D721Med (cell line): Measurements from ENCODE around the gene NDUFC2.
"Not testable (repeated sequence)": the region's sequence is repeated elsewhere in the genome, so short reads cannot be mapped to it uniquely, and the experiment has no call there.

Source experiments
- DNase-seq: peaks from one replicate; pipeline ENCODE4 v3.0.0; 2011; ENCODE audit warnings: low spot score; ENCODE audit not compliant: insufficient read length
- FAIRE-seq: peaks from 2 replicates; lab custom pipeline; 2011; peaks lifted over from hg19 to GRCh38; lab: Jason Lieb, UNC
- TF ChIP-seq, protein P1 (sequence below): IDR thresholded peaks from 2 replicates; pipeline ENCODE4 v1.5.1; 2012; ENCODE audit warnings: mild to moderate bottlenecking, control low read depth; ENCODE audit not compliant: insufficient read depth; ENCODE audit errors: missing control alignments

NDUFC2 gene

DNA sequence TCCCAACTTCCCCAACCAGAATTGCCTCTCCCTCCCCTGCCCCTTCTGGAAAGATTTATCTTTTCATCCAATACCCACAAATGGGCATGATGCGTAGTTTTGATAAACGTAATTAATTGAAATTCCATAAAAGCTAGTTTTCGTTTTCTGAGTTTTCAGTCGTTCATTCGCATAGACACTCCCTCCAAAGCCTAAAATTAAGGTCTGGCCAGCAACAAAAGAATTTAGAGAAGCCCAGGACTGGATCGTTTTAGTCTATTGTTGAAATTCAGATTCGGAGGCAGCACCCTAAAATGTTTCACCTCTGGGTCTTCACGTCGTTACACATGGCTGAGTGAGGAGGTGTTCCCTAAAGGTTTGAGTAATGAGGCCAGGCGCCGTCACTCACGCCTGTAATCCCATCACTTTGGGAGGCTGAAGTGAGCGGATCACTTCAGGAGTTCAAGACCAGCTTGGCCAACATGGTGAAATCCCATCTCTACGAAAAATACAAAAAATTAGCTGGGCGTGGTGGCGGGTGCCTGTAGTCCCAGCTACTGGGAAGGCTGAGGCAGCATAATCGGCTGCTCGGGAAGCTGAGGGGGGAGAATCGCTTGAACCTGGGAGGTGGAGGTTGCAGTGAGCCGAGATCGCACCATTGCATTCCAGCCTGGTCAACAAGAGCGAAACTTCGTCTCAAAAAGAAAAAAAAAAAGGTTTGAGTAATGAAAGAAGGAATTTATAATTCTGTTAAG, 589 bp upstream of the NDUFC2 start:
- FAIRE-seq (no peak), DNase-seq (no peak)

DNA sequence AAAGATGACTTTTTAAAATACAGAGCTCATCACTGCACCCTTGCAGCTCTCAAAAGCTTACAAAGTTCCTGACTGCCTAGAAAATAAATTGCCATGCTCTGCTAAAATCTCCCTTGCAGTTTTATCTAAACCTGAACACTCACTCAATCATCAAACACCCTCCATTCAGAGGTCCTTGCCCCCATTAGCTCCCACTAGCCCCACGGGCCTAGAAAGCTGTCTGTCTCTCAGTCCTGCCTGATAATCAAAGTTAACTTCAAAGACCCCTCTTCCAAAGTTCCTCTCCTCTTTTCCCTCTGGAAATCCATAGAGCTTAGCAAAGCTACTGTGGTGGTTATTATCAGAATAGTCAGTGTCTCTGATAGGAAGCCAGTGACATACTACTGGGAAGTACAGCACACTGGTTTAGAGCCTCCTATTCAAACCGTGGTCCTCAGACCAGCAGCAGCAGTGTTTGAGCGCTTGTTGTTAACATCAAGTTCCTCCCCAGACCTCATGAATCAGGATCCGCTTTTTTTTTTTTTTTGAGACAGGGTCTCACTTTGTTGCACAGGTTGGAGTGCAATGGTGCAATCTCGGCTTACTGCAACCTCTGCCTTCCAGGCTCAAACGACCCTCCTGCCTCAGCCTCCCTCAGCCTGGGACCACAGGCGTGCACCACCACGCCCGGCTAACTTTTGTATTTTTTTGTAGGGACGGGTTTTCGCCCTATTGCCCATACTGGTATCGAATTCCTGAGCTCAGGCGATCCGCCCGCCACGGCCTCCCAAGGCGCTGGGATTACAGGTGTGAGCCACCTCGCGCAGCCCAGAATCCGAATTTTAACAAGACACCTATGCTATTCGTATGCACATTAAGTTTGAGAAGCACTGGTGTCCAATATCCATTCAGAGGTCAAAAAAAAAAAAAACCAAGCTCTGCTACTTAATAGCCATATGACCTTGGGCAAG, 1.2 kb downstream of the NDUFC2 start:
- FAIRE-seq: no peak
- DNase-seq: no peak
- TF ChIP-seq, protein P1, sequence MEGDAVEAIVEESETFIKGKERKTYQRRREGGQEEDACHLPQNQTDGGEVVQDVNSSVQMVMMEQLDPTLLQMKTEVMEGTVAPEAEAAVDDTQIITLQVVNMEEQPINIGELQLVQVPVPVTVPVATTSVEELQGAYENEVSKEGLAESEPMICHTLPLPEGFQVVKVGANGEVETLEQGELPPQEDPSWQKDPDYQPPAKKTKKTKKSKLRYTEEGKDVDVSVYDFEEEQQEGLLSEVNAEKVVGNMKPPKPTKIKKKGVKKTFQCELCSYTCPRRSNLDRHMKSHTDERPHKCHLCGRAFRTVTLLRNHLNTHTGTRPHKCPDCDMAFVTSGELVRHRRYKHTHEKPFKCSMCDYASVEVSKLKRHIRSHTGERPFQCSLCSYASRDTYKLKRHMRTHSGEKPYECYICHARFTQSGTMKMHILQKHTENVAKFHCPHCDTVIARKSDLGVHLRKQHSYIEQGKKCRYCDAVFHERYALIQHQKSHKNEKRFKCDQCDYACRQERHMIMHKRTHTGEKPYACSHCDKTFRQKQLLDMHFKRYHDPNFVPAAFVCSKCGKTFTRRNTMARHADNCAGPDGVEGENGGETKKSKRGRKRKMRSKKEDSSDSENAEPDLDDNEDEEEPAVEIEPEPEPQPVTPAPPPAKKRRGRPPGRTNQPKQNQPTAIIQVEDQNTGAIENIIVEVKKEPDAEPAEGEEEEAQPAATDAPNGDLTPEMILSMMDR: no peak

More for the DNA sequence above, 589 bp upstream of the NDUFC2 start:
- TF ChIP-seq, protein P1: no peak

DNA sequence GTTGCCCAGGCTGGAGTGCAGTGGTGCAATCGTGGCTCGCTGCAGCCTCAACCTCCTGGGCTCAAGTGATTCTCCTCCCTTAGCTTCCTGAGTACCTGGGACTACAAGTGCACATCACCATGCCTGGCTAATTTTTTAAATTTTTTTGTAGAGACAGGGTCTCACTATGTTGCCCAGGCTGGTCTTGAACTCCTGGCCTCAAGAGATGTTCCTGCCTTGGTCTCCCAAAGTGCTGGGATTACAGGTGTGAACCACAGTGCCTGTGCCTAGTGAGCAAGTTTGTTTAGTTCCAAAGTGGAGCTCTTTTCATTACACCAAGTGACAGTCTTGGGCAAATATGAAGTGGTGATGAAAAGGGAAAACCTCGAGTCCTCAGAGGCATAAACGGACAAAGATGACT, 2.1 kb downstream of the NDUFC2 start:
- FAIRE-seq: not testable (repeated sequence)

DNA sequence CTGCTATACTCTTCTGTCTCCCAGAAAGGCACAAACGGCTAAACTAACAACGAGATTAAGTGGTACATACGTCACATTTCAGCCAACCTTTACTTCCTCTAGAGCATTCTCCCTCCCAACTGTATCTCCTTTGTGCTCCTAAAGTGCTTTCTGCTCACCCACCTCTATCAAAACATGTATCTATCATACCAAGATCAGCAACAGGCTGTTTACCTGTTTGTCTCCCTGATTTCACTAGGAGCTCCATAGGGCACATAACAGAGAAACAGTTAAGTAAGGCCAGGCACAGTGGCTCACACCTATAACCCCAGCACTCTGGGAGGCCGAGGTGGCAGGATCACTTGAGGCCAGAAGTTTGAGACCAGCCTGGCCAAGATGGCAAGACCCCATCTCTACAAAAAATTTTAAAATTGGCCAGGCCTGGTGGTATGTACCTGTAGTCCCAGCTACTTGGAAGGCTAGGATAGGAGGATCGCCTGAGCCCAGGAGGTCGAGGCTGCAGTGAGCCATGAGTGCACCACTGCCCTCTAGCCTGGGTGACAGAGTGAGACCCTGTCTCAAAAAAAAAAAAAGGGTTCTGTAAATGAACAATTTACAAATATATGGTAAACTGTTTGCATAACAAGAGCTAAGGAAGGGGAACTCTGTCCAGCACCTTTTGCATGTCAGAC, 2.8 kb downstream of the NDUFC2 start:
- TF ChIP-seq, protein P1: no peak
- DNase-seq (no peak), FAIRE-seq (no peak)

More for the DNA sequence above, 2.1 kb downstream of the NDUFC2 start:
- not testable (repeated sequence) for DNase-seq

DNA sequence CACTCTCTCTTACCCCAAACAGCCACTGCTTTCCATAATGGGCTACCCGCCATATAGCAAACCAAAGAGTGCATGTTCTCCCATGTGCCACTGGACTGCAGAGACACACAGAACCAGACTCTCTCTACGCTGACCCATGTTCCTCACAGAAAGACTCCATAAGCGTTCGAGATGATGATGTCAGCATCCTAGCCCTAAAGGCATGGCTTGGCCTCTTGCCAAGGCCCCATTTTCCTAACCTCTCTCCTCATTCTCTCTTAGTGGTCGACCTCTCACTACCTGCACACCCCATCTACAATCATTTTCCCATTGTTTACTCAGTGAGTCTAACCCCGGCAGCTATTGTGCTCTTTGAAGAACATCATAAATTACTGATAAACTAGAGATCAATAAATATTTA, 4.9 kb downstream of the NDUFC2 start:
- FAIRE-seq: no peak
- DNase-seq: no peak
- TF ChIP-seq, protein P1: no peak

DNA sequence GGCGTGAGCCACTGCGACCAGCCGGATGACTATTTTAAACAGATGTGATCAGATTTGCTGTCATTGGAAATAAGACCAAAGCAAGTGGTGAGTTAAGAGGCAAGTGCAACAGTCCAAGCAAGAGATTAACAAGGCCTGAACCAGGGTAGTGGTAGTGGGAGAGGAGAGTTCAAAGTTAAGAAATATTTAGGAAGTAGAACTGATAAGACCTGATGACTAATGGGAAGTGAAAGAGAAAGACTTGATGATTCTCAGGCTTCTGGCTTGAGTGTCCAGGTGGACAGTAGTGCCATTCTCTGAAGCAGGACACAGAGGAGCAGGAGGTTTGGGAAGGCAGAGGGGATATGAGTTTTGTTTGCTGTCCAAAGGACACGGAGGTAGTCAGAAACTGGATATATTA, 7.2 kb downstream of the NDUFC2 start:
- DNase-seq: no peak
- FAIRE-seq: no peak
- TF ChIP-seq, protein P1: no peak

DNA sequence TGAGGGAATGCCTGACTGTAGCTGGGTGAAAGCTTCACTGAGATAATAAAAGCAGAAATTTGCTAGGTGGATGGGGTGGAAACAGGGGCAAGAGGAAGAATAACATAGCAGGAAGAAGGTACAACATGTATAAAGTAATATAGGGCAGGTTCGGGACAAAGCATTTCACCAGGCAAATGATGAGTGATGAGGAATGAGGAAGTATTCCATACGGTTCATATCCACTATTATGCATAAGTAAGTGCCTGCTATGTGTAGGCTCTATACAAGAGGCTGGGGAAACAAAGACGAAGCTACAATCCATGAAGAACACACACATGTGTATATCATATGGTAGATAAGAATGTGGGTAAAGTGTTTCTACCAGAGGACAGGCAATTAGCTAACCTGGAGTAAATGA, 7.9 kb downstream of the NDUFC2 start:
- FAIRE-seq (no peak), DNase-seq (no peak)
- TF ChIP-seq, protein P1: no peak
